Measurements from ENCODE around the gene RBM34.

The RBM34 gene

GRCh38 chr1:235136111-235136510 is 24.9 kb downstream of the RBM34 start:
- TF ChIP-seq ZNF274 (IDR thresholded peaks at IDR 0.05; ENCODE audit: low read depth, low read length) = no peak
- no peak overlapping the region for H3K4me3 ChIP-seq (ENCODE audit: low read length)

DNA sequence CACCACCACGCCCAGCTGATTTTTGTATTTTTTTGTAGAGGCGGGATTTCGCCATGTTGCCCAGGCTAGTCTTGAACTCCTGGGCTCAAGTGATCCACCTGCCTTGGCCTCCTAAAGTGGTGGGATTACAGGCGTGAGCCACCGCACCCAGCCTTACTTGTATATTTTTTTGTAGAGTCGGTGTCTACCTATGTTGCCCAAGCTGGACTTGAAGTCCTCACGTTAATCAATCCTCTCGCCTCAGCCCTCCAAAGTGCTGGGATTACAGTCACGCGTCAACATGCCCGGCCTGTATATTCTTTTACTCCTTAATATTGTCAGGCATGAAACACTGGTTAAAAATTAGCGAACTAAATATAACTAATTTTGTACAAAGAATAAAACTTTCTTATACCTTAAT is 26.9 kb downstream of the RBM34 start:
- no peak overlapping the region for H3K4me3 ChIP-seq (ENCODE audit: low read length)
- TF ChIP-seq ZNF274 (IDR thresholded peaks at IDR 0.05; ENCODE audit: low read depth, low read length) = no peak

DNA sequence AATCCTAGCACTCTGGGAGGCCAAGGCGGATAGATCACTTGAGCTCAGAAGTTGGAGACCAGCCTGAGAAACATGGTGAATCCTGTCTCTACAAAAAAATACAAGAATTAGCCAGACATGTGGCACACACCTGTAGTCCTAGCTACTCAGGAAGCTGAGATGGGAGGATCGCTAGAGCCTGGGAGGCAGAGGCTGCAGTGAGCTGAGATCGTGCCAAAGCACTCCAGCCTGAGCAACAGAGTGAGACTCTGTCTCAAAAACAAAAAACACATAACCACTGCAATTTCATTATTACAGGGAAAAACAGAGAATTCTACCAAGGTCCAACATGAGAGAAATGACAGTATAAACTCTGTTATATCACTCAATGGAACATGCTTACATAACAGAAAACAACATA is 28.0 kb downstream of the RBM34 start:
- TF ChIP-seq ZNF274 (IDR thresholded peaks at IDR 0.05; ENCODE audit: low read depth, low read length) = no peak
- no peak overlapping the region for H3K4me3 ChIP-seq (ENCODE audit: low read length)

GRCh38 chr1:235131961-235132360 is 29.1 kb downstream of the RBM34 start:
- no peak for TF ChIP-seq ZNF274 (IDR thresholded peaks at IDR 0.05; ENCODE audit: low read depth, low read length)
- H3K4me3 ChIP-seq (ENCODE audit: low read length) = no peak overlapping the region

- TF ChIP-seq ZNF274 (IDR thresholded peaks at IDR 0.05; ENCODE audit: low read depth, low read length) = no peak
- H3K4me3 ChIP-seq (ENCODE audit: low read length) = no peak overlapping the region
These were observed 30.2 kb downstream of the RBM34 start for GRCh38 chr1:235130766-235131270.

DNA sequence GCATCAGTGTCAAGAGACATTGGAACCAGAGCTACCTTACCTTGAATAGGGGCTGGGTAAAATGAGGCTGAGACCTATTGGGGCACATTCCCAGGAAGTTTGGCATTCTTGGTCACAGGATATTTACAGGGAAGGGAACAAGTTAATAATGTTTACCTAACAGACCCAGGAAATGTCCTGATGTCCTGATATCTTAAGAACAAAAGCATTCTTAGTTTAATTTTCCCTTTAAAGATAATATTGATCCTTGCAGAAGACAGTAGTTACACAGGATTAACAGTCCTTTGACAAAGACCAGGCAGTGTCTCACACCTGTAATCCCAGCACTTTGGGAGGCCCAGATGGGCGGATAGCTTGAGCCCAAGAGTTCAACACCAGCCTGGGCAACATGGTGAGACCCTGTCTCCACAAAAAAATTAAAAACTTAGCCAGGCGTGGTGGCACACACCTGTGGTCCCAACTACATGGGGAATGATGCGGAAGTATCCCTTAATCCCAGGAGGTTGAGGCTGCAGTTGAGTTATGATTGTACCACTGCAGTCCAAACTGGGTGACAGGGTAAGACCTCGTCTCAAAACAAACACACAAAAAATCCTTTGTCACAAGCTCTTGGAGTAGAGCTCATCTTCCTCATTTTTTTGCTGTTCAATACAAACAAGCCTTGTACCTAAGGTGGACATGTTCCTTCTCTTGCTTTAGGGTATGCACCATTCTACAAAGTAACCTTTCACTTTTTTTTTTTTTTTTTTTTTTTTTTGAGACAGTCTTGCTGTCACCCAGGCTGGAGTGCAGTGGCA is 31.1 kb downstream of the RBM34 start:
- no peak for TF ChIP-seq ZNF274 (IDR thresholded peaks at IDR 0.05; ENCODE audit: low read depth, low read length)
- no peak overlapping the region for H3K4me3 ChIP-seq (ENCODE audit: low read length)

DNA sequence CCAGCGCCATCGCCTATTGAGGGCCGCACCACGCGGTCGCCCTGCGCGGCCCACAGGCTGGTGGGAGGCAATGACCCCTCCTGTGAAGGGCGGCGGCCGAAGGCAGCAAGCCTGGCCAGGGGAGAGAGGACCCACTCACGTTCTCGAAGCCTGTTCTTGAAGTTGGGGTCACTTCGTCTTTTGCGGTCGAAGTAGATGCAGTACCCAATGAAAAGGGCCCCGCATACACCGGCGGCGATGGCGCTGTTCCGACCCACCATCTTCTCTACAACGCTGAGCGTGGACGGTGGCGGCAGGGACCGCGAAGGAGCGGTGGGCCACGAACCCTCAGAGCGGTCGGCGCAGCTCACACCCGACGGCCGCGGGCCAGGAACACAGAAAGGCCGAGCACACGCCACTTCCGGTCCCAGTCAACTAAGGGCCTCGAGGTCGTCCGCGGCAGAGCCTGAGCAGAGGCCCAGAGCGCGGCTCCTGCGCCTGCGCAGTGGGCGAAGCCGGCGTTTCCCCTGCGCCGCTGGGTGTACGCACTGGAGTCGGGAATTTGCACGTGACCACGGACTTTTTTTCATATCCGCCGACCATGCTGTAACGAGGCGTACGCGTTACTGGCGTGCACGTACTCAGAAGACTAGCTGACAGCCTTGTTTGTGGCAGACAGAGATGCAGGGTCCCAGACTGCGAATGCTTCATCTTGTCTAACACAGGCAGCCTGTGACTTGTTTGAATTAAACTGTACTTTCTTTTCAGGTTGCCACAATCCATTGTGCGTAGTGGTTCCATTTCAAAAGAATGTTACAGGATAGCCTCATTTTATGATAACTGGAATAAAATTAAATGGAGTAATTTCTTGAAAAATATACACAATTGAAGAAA is 32.4 kb downstream of the RBM34 start, which contains the start of gene TOMM20:
TSS of gene TOMM20 (minus strand) at position 382 of the 873 bp plus-strand sequence. CDS start at position 260, 122 bp downstream.
- peak within 1 kb of the TSS; percentile 82 for H3K4me3 ChIP-seq (ENCODE audit: low read length)
- no peak for TF ChIP-seq ZNF274 (IDR thresholded peaks at IDR 0.05; ENCODE audit: low read depth, low read length)

DNA sequence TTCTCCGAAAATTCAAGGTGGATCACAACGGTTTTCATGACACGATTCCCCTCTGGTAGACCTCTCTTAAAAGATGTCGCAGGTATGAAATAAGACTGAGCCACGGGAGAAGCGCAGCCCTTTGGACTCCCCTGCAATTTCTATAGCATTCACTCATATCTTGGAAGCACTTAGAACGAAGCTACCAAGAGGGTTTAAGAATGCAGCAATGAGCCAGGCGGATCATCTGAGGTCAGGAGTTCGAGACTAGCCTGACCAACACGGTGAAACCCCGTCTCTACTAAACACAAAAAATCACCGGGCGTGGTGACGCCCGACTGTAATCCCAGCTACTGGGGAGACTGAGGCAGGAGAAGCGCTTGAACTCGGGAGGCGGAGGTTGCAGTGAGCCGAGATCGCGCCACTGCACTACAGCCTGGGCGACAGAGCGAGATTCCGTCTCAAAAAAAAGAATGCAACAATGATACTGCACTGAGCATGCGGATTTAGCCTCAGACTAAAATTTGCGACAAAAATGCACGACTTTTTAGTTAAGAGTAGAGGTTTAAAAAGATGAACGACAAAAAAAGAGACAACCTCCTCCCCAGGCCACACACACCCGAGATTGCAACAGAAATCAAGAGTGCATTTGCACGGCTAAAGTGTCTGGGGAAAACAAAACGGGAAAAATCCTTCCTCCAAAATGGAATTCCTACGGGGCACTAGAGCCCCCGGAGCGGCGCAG is 33.2 kb downstream of the RBM34 start:
- TF ChIP-seq ZNF274 (IDR thresholded peaks at IDR 0.05; ENCODE audit: low read depth, low read length) = no peak

DNA sequence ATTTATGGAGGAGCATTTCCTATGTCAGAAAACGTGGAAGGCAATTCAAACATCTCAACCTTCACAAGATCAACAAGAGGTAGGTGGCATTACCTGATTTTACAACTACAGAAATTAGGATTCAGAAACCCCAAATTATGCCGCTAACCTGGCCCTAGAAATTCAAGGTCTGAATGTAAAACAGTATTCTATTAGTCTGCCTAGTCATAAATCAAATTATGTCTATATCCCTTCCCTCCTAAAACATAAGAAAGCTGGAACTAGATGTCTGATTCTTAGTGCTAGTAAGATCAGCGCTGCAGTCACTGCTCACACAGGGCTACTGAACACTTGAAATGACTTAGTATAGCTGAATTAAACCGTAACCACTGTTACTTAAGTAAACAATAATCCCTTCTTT is 33.8 kb downstream of the RBM34 start:
- H3K4me3 ChIP-seq (ENCODE audit: low read length) = peak overlapping the region; percentile 82
- no peak for TF ChIP-seq ZNF274 (IDR thresholded peaks at IDR 0.05; ENCODE audit: low read depth, low read length)

More for the DNA sequence above, 33.2 kb downstream of the RBM34 start:
- peak overlapping the region; percentile 82 for H3K4me3 ChIP-seq (ENCODE audit: low read length)

DNA sequence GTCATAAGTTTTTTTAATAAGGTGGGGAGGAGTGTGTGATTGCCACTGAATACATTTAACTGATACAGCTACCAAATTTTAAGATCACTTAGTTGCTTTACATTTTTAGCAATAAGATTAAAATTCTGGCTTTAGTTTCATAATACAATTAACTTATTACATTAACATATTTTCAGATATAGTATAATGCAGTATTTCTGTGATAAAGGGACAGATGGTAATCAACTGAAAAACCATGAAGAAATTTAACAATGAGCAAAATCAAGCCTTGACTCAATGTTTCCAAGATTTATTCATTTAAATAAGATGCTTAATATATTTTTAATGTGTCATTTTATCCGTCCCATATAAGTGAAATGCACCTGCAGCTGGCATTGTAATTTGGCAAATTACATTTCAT is 36.4 kb downstream of the RBM34 start:
- no peak overlapping the region for H3K4me3 ChIP-seq (ENCODE audit: low read length)
- no peak for TF ChIP-seq ZNF274 (IDR thresholded peaks at IDR 0.05; ENCODE audit: low read depth, low read length)

- H3K4me3 ChIP-seq (ENCODE audit: low read length) = no peak overlapping the region
- TF ChIP-seq ZNF274 (IDR thresholded peaks at IDR 0.05; ENCODE audit: low read depth, low read length) = no peak
These were observed 36.9 kb downstream of the RBM34 start for GRCh38 chr1:235124111-235124510.

DNA sequence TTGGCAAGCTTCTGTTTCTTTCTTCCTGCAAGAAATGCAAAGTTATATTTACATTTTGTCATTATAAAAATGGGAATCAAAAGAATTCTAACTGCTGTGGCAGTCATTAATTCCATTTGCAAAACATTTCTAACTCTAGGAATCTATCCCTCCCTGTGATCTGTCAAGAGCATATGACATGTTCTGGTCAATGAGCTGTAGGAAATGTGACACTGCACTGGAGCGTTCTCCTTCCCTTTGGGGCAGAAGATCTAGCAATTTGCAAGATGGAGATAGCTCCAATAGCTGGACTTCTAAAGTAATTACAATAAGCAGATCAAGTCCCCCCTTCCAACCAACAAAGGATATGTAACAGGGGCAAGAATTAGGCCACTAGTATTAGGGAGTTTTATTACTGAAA is 38.7 kb downstream of the RBM34 start:
- no peak overlapping the region for H3K4me3 ChIP-seq (ENCODE audit: low read length)
- TF ChIP-seq ZNF274 (IDR thresholded peaks at IDR 0.05; ENCODE audit: low read depth, low read length) = no peak

- TF ChIP-seq ZNF274 (IDR thresholded peaks at IDR 0.05; ENCODE audit: low read depth, low read length) = no peak
- no peak overlapping the region for H3K4me3 ChIP-seq (ENCODE audit: low read length)
These were observed 47.7 kb downstream of the RBM34 start for GRCh38 chr1:235113183-235113917.

Data from GM08714 (cell line).